ENCODE measurements around the gene COX7A2L. TPM values are rescaled to one million over a fixed set of nuclear protein-coding genes. Genes with fewer than 3 reads are reported as not detected.
"Not testable (repeated sequence)": the region's sequence is repeated elsewhere in the genome, so short reads cannot be mapped to it uniquely, and the experiment has no call there.

Gene COX7A2L
- total and polyA plus RNA-seq, 2 donors (not counting 1 experiment from before 2014, with no cell fraction given) = 39.4 to 66.7 TPM

DNA sequence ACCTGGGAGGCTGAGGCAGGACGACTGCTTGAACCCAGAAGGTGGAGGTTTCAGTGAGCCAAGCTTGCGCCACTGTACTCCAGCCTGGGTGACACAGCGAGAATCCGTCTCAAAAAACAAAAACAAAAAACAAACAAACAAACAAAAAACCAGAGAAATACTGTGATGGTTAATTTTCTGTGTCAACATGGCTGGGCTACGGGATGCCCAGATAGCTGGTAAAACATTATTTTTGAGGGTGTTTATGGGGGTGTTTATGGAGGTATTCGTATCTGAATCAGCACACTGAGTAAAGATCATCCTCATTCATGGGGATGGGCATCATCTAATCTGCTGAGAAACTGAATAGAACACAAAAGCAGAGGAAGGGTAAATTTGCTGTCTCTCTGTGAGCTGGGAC lies 40.8 kb upstream of the COX7A2L start:
- ChIA-PET CTCF (no interaction called here), POLR2A (no interaction called here)
- Histone ChIP-seq H3K79me2 (ENCODE audit: control insufficient read depth, insufficient read depth, low read length) (no peaks in the 10 kb centered on the region), H3K4me1 (ENCODE audit: control insufficient read depth in 2 of 2, insufficient read depth in 2 of 2, low read length in 2 of 2) (no peaks in the 10 kb centered on the region), H2AFZ (ENCODE audit: insufficient read depth, low read depth, low read length, poor library complexity, severe bottlenecking) (no peak overlapping the region), H4K20me1 (ENCODE audit: control insufficient read depth, insufficient read depth, low read length, poor library complexity, severe bottlenecking) (no peaks in the 10 kb centered on the region), H3K27me3 (replicated peaks in 1 of 4; ENCODE audit: control extremely low read depth in 1 of 4, control insufficient read depth in 3 of 4, insufficient read depth in 4 of 4, low read length in 3 of 4) (no peaks in the 10 kb centered on the region), H3K27ac (ENCODE audit: low read length in 2 of 2) (no peak overlapping the region), H3K9me3 (ENCODE audit: control extremely low read depth in 1 of 3, control insufficient read depth in 2 of 3, insufficient read depth in 1 of 3, low read length in 2 of 3) (peaks cover 0 to 4% (median 0%) of the 10 kb centered on the region in 3 donors), H3K4me3 (ENCODE audit: control extremely low read depth in 1 of 5, extremely low read depth in 1 of 5, insufficient read depth in 1 of 5, low read depth in 2 of 5, low read length in 4 of 5) (no peak overlapping the region), H3K9ac (ENCODE audit: low read length) (no peak overlapping the region), H3K36me3 (replicated peaks in 1 of 2; ENCODE audit: control extremely low read depth in 1 of 2, control insufficient read depth in 1 of 2, extremely low read depth in 1 of 2, insufficient read depth in 2 of 2, low read length in 1 of 2) (no peaks in the 10 kb centered on the region), H3K4me2 (replicated peaks; ENCODE audit: low read depth, low read length, poor library complexity, severe bottlenecking) (no peak overlapping the region)
- TF ChIP-seq, protein P1, sequence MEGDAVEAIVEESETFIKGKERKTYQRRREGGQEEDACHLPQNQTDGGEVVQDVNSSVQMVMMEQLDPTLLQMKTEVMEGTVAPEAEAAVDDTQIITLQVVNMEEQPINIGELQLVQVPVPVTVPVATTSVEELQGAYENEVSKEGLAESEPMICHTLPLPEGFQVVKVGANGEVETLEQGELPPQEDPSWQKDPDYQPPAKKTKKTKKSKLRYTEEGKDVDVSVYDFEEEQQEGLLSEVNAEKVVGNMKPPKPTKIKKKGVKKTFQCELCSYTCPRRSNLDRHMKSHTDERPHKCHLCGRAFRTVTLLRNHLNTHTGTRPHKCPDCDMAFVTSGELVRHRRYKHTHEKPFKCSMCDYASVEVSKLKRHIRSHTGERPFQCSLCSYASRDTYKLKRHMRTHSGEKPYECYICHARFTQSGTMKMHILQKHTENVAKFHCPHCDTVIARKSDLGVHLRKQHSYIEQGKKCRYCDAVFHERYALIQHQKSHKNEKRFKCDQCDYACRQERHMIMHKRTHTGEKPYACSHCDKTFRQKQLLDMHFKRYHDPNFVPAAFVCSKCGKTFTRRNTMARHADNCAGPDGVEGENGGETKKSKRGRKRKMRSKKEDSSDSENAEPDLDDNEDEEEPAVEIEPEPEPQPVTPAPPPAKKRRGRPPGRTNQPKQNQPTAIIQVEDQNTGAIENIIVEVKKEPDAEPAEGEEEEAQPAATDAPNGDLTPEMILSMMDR (IDR thresholded peaks at IDR 0.05) = no peak
- TF ChIP-seq EZH2 (IDR thresholded peaks at IDR 0.05; ENCODE audit: borderline replicate concordance, insufficient read depth, low read depth, low read length, poor library complexity, severe bottlenecking) = no peak
- no peaks in the 10 kb centered on the region for H3K9me3 Mint-ChIP-seq (ENCODE audit: insufficient read depth)
- H3K4me1 Mint-ChIP-seq = no peaks in the 10 kb centered on the region
- peaks cover 15% of the 10 kb centered on the region for H3K27me3 Mint-ChIP-seq
- intact Hi-C loops (cut with micrococcal nuclease) = no loop called here
- no peak overlapping the region for H3K4me3 Mint-ChIP-seq
- DNase-seq = no peak
- ATAC-seq (ENCODE audit: low read depth) = no peak
- H3K27ac Mint-ChIP-seq = no peak overlapping the region
- 93% methylated on average over 4 of the region's 6 CpGs for WGBS (ENCODE audit: insufficient coverage)

DNA sequence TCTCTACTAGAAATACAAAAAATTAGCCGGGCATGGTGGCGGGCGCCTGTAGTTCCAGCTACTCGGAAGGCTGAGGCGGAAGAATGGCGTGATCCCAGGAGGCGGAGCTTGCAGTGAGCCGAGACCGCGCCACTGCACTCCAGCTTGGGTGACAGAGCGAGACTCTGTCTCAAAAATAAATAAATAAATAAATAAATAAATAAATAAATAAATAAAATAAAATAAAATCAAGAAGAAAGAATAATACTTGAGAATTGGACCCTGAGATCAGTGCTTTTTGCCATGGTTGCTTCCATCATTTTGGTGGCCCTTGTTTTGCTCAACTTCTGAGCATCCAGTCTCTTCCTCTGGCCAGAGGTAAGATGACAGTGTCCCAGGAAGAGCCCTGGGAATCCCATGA lies 37.0 kb upstream of the COX7A2L start:
- H3K27ac Mint-ChIP-seq; H3K79me2 ChIP-seq (ENCODE audit: control insufficient read depth, insufficient read depth, low read length); H3K9me3 Mint-ChIP-seq (ENCODE audit: insufficient read depth); H3K36me3 ChIP-seq (replicated peaks in 1 of 2; ENCODE audit: control extremely low read depth in 1 of 2, control insufficient read depth in 1 of 2, extremely low read depth in 1 of 2, insufficient read depth in 2 of 2, low read length in 1 of 2); H3K4me3 Mint-ChIP-seq; H3K4me2 ChIP-seq (replicated peaks; ENCODE audit: low read depth, low read length, poor library complexity, severe bottlenecking); DNase-seq; H4K20me1 ChIP-seq (ENCODE audit: control insufficient read depth, insufficient read depth, low read length, poor library complexity, severe bottlenecking); H2AFZ ChIP-seq (ENCODE audit: insufficient read depth, low read depth, low read length, poor library complexity, severe bottlenecking); intact Hi-C loops (cut with micrococcal nuclease); ATAC-seq (ENCODE audit: low read depth); H3K27ac ChIP-seq (ENCODE audit: low read length in 2 of 2); H3K9me3 ChIP-seq (ENCODE audit: control extremely low read depth in 1 of 3, control insufficient read depth in 2 of 3, insufficient read depth in 1 of 3, low read length in 2 of 3); POLR2A ChIA-PET; H3K4me1 Mint-ChIP-seq; H3K4me3 ChIP-seq (ENCODE audit: control extremely low read depth in 1 of 5, extremely low read depth in 1 of 5, insufficient read depth in 1 of 5, low read depth in 2 of 5, low read length in 4 of 5); H3K9ac ChIP-seq (ENCODE audit: low read length); CTCF ChIA-PET; H3K4me1 ChIP-seq (ENCODE audit: control insufficient read depth in 2 of 2, insufficient read depth in 2 of 2, low read length in 2 of 2); H3K27me3 ChIP-seq (replicated peaks in 1 of 4; ENCODE audit: control extremely low read depth in 1 of 4, control insufficient read depth in 3 of 4, insufficient read depth in 4 of 4, low read length in 3 of 4): not testable (repeated sequence)
- no CpG with 5 or more reads among the region's 11 CpGs for WGBS (ENCODE audit: insufficient coverage)
- peaks cover 10% of the 10 kb centered on the region for H3K27me3 Mint-ChIP-seq

DNA sequence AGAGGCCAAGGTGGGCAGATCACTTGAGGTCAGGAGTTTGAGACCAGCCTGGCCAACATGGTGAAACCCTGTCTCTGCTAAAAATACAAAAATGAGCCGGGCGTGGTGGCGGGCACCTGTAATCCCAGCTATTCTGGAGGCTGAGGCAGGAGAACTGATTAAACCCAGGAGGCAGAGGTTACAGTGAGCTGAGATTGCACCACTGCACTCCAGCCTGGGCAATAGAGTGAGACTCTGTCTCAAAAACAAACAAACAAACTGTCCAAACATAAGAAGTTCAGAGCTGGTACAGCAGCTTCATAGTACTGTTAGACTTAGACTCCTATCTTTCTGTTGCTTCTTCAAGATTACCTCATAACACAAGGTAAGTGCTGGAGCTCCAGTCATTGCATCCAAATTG lies 32.3 kb upstream of the COX7A2L start:
- CTCF ChIA-PET; H3K36me3 ChIP-seq (replicated peaks in 1 of 2; ENCODE audit: control extremely low read depth in 1 of 2, control insufficient read depth in 1 of 2, extremely low read depth in 1 of 2, insufficient read depth in 2 of 2, low read length in 1 of 2); H3K27me3 Mint-ChIP-seq; POLR2A ChIA-PET; DNase-seq; H3K27me3 ChIP-seq (replicated peaks in 1 of 4; ENCODE audit: control extremely low read depth in 1 of 4, control insufficient read depth in 3 of 4, insufficient read depth in 4 of 4, low read length in 3 of 4); H3K9me3 ChIP-seq (ENCODE audit: control extremely low read depth in 1 of 3, control insufficient read depth in 2 of 3, insufficient read depth in 1 of 3, low read length in 2 of 3); H3K4me3 Mint-ChIP-seq; intact Hi-C loops (cut with micrococcal nuclease); H3K9ac ChIP-seq (ENCODE audit: low read length); H3K27ac ChIP-seq (ENCODE audit: low read length in 2 of 2); ATAC-seq (ENCODE audit: low read depth); H2AFZ ChIP-seq (ENCODE audit: insufficient read depth, low read depth, low read length, poor library complexity, severe bottlenecking); H3K4me1 Mint-ChIP-seq; H3K4me1 ChIP-seq (ENCODE audit: control insufficient read depth in 2 of 2, insufficient read depth in 2 of 2, low read length in 2 of 2); H4K20me1 ChIP-seq (ENCODE audit: control insufficient read depth, insufficient read depth, low read length, poor library complexity, severe bottlenecking); H3K4me3 ChIP-seq (ENCODE audit: control extremely low read depth in 1 of 5, extremely low read depth in 1 of 5, insufficient read depth in 1 of 5, low read depth in 2 of 5, low read length in 4 of 5); H3K79me2 ChIP-seq (ENCODE audit: control insufficient read depth, insufficient read depth, low read length); H3K27ac Mint-ChIP-seq; H3K4me2 ChIP-seq (replicated peaks; ENCODE audit: low read depth, low read length, poor library complexity, severe bottlenecking); H3K9me3 Mint-ChIP-seq (ENCODE audit: insufficient read depth): not testable (repeated sequence)
- 100% methylated on average over 3 of the region's 3 CpGs for WGBS (ENCODE audit: insufficient coverage)
